ENCODE data around the gene TMEM209.
"Not testable (repeated sequence)": the region's sequence is repeated elsewhere in the genome, so short reads cannot be mapped to it uniquely, and the experiment has no call there.

TMEM209 gene

GRCh38 chr7:130178251-130178650, 27.0 kb downstream of the TMEM209 start:
- DNase-seq (ENCODE audit: insufficient read length, low spot score) (no peak), FAIRE-seq (no peak)

GRCh38 chr7:130174237-130174959, 30.8 kb downstream of the TMEM209 start:
- DNase-seq (ENCODE audit: insufficient read length, low spot score) (no peak), FAIRE-seq (no peak)

DNA sequence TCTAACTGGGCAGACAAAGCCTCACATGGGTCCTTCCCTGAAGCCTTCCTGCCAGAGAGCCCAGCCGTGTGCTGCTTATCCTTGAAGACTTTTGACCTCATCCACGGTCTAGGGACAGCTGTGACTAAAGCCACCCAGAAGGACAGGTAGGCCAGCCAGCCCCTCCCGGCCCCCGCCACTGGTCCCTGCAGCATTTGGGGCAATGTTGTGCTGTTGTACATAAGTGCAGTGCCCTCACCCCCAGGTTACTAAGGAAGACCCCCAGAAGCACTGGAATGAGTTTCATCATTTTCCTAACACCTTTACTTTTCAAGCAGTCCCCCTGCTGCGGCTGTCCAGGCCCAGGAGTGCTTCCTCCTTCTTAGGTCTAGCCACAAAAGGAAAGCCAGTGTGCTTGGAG, 43.0 kb downstream of the TMEM209 start:
- FAIRE-seq, result no peak
- no peak for DNase-seq (ENCODE audit: insufficient read length, low spot score)

GRCh38 chr7:130160455-130160854, 44.8 kb downstream of the TMEM209 start:
- FAIRE-seq, result no peak
- no peak for DNase-seq (ENCODE audit: insufficient read length, low spot score)

DNA sequence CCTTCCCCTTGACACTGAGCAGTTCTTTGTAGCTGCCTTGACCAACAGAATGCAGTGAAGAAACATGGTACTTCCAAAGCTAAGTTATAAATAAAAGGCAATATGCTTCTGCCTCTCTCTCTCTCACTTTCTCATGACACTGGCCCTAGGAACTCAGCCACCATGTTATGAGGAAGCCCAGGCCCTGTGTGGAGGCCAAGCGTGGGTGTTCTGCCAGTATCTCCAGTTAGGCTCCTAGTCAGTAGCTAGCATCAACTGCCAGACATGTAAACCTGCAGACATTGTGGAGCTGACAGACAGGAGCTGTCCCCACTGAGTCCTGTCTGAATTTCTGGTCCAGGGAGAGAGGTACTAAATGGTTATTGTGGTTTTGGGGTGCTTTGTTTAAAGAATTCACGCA, 45.2 kb downstream of the TMEM209 start:
- DNase-seq (ENCODE audit: insufficient read length, low spot score), result no peak
- FAIRE-seq, result no peak

GRCh38 chr7:130157700-130158099, 47.5 kb downstream of the TMEM209 start:
- DNase-seq (ENCODE audit: insufficient read length, low spot score), result no peak

GRCh38 chr7:130156140-130156539, 49.1 kb downstream of the TMEM209 start:
- DNase-seq (ENCODE audit: insufficient read length, low spot score) (no peak), FAIRE-seq (no peak)

More at GRCh38 chr7:130157700-130158099, 47.5 kb downstream of the TMEM209 start:
- FAIRE-seq, result no peak

- FAIRE-seq (no peak), DNase-seq (ENCODE audit: insufficient read length, low spot score) (no peak)
These were observed 50.5 kb downstream of the TMEM209 start for GRCh38 chr7:130154501-130155317.

DNA sequence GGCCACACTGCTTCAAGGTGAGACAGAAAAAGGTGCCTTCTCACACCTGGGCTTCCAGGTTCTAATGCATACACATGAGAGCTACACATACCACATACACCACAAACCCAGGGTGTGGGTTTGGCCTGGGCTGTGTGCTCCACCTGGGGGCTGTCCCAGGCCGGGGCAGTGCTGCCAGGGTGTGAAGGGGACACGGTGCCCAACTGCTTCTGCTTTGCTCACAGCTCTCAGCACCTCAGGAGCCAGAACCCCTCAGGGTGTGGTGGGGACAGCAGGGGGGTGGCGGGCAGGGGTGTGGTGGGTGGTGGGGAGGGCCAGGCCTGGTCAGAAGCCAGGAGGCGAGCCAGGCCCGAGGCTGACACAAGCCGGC, 51.1 kb downstream of the TMEM209 start:
- no peak for DNase-seq (ENCODE audit: insufficient read length, low spot score)
- FAIRE-seq, result no peak

GRCh38 chr7:130153211-130153908, 51.8 kb downstream of the TMEM209 start:
- FAIRE-seq (no peak), DNase-seq (ENCODE audit: insufficient read length, low spot score) (no peak)

- FAIRE-seq, result peak; percentile 92
These were observed 52.6 kb downstream of the TMEM209 start for GRCh38 chr7:130152493-130153210.

GRCh38 chr7:130151591-130152492, 53.4 kb downstream of the TMEM209 start:
- DNase-seq (ENCODE audit: insufficient read length, low spot score) (no peak), FAIRE-seq (peak; percentile 97)

More at GRCh38 chr7:130152493-130153210, 52.6 kb downstream of the TMEM209 start:
- no peak for DNase-seq (ENCODE audit: insufficient read length, low spot score)

DNA sequence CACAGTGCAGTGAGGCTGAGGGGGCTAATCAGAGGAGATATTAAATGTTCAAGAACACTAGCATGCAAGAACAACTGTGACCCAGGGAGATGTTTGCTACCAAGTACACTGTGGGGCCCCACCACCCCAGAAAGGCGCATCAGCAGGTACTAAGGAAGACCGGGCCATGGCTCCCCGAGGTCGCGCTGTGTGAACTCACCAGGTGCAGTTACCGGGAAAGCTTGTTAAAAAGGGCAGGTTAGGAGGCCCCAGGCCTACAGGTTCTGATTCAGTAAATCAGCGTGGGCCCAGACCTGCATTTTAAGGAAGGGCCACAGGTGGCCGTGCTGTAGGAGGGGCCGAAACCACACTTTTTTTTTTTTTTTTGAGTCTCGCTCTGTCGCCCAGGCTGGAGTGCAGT, 54.6 kb downstream of the TMEM209 start:
- FAIRE-seq (no peak), DNase-seq (ENCODE audit: insufficient read length, low spot score) (no peak)

DNA sequence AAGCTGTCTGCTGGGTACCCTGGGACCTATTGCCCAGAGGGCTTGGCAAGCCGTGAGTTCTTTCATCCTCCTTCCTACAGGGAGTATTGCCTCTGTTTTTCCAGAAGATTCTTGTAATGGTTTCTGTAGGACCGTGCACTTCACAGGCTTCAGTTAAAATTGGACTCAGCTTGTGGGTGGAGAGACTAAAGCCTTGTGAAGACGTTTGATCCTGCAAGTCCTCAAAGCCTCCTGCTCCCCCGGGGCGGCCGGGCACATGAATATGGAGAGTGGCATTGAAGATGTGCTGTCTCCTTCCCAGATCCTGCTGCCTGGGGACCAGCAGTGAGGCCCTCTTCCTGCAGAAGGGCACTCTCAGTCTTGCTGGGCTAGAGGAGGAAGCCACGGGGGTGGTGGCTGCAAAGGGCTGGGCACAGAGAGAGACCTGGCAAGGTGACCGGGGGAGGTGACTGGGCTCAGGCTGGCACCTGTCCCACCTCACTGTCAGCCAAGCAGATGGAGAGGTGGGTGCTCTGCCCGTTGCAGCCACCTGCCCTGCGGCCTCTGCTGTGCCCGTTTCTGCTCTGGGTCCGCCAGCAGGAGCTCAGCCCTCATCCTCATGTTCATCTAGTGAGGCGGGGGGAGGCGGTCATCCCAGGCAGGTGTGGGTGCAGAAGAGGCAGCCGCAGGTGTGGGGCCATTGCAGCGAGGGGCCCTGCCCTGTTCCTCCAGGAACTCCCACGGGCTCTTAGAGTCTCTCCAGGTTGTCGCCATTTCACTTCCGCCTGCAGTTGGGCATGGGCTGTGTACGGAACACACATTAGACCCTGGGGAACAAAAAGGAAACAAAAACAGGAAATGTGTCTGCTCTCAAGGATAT, 55.7 kb downstream of the TMEM209 start:
- no peak for FAIRE-seq
- no peak for DNase-seq (ENCODE audit: insufficient read length, low spot score)

DNA sequence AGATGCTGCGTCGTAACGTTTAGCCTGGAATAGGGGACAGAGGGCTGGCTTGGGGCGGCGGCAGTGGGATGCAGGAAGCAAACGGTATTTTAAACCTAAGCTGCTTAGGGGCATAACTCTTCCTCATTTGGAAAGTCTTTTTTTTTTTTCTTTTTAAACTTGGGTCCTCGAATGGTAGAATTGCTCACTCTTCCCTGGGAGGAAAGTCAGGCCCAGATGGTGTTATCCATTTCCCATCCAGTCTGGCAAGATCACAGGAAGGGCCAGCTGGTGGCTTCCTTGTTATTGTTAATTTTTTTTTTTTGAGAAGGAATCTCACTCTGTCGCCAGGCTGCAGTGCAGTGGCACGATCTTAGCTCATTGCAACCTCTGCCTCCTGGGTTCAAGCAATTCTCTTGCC, 56.6 kb downstream of the TMEM209 start:
- FAIRE-seq (no peak), DNase-seq (ENCODE audit: insufficient read length, low spot score) (no peak)

GRCh38 chr7:130147710-130148325, 57.4 kb downstream of the TMEM209 start:
- DNase-seq (ENCODE audit: insufficient read length, low spot score) (no peak), FAIRE-seq (no peak)

GRCh38 chr7:130146693-130147405, 58.4 kb downstream of the TMEM209 start:
- FAIRE-seq (no peak), DNase-seq (ENCODE audit: insufficient read length, low spot score) (no peak)

- FAIRE-seq; DNase-seq (ENCODE audit: insufficient read length, low spot score): not testable (repeated sequence)
These were observed 59.1 kb downstream of the TMEM209 start for GRCh38 chr7:130146142-130146541.

Measured in HTR-8/SVneo (cell line).